Vagina (tissue), 2 donors: ENCODE data around the gene TMEM220. TPM values are rescaled to one million over a fixed set of nuclear protein-coding genes. Genes with fewer than 3 reads are reported as not detected.
A peak's percentile ranks its signal among the peaks of the same experiment; 100 is the strongest.
"Not testable (repeated sequence)": the region's sequence is repeated elsewhere in the genome, so short reads cannot be mapped to it uniquely, and the experiment has no call there.

Source experiments
- DNase-seq, 2 donors: peaks; one replicate each; pipeline ENCODE4 v3.0.0-alpha.2; 2017; ENCODE audit errors: extremely low spot score in 2 of 2
- H3K27ac ChIP-seq: fragments of 200-600 bp; sonication (generic); one replicate; pipeline ENCODE4 v1.5.1; 2019
- H3K27me3 ChIP-seq: fragments of 200-600 bp; sonication (generic); one replicate; pipeline ENCODE4 v1.5.1; 2019
- H3K36me3 ChIP-seq, 2 donors: fragments of 200-600 bp; sonication (generic); one replicate each; pipeline ENCODE4 v1.5.1; 2017 to 2019
- H3K4me1 ChIP-seq: fragments of 200-600 bp; sonication (generic); one replicate; pipeline ENCODE4 v1.5.1; 2019
- H3K4me3 ChIP-seq, 2 donors: fragments of 200-600 bp; sonication (generic); 1 replicate in 1 of 2; 2 replicates in 1 of 2; pipeline ENCODE4 v1.5.1; 2016 to 2019
- H3K9me3 ChIP-seq: fragments of 200-600 bp; sonication (generic); one replicate; pipeline ENCODE4 v1.5.1; 2019
- CTCF ChIP-seq, 3 experiments: fragments of 450-650 bp in 2 of 3; fragments of 200-600 bp in 1 of 3; sonication (generic) in 1 of 3; IDR thresholded peaks; one replicate each; pipeline ENCODE4 v1.5.1; 2017 to 2019; ENCODE audit warnings: antibody characterized with exemption in 3 of 3, mild to moderate bottlenecking in 2 of 3, moderate library complexity in 2 of 3
- POLR2A ChIP-seq, 2 donors: fragments of 450-650 bp; IDR thresholded peaks; one replicate each; pipeline ENCODE4 v1.6.1; 2017; ENCODE audit warnings: antibody characterized with exemption in 2 of 2, mild to moderate bottlenecking in 2 of 2, moderate library complexity in 2 of 2
- POLR2AphosphoS5 ChIP-seq, 2 donors: sonication (generic); formaldehyde crosslinking; IDR thresholded peaks; one replicate each; pipeline ENCODE4 v1.9.0; 2017; ENCODE audit warnings: antibody characterized with exemption in 2 of 2, mild to moderate bottlenecking in 2 of 2, low read depth in 1 of 2; ENCODE audit not compliant: insufficient read depth in 1 of 2
- intact Hi-C: fragments of 100-400 bp; cut with DNase I; formaldehyde crosslinking; loops from one replicate; pipeline ENCODE4 v1.15.1; 2023
- total RNA-seq: library from RNA; depleted of rRNA; stranded (reverse); fragments of >200 nt; gene quantifications from one replicate; pipeline ENCODE4 v1.2.3, GENCODE V29; 2016

The TMEM220 gene
- total RNA-seq, 1 donor from 2014 or later, result 10.3 TPM

- H3K4me1 ChIP-seq, result peaks cover 26% of the 10 kb centered on the region
- H3K27me3 ChIP-seq, result no peaks in the 10 kb centered on the region
- peaks cover 0 to 11% of the 10 kb centered on the region in 2 donors for H3K36me3 ChIP-seq
- TF ChIP-seq CTCF (IDR thresholded peaks at IDR 0.05) (peak in 2 of 3 experiments; percentile 25 to 63), POLR2AphosphoS5 (IDR thresholded peaks at IDR 0.05; ENCODE audit: insufficient read depth in 1 of 2, low read depth in 1 of 2) (peak; percentile 93), POLR2A (IDR thresholded peaks at IDR 0.05) (peak in 1 of 2 donors; percentile 82)
- peak within 1 kb of the TSS; percentile 96 for H3K27ac ChIP-seq
- intact Hi-C loops, result no loop called here
- peak in 1 of 2 donors; percentile 93 for DNase-seq
- H3K9me3 ChIP-seq, result no peaks in the 10 kb centered on the region
- peak within 1 kb of the TSS; percentile 69 to 86 for H3K4me3 ChIP-seq
Observed at GRCh38 chr17:10697092-10698081, 32.4 kb downstream of the TMEM220 start, which contains the start of the genes ADPRM and SCO1. Gene ADPRM, plus strand, starts transcription at chr17:10697594. Its CDS starts 7,333 bp downstream, at chr17:10704927. Gene SCO1, minus strand, starts transcription at chr17:10697533. Its CDS starts 26 bp downstream, at chr17:10697507.

- H3K27ac ChIP-seq, H3K27me3 ChIP-seq, DNase-seq, H3K9me3 ChIP-seq, intact Hi-C loops: not testable (repeated sequence)
- Histone ChIP-seq H3K4me3 (peak overlapping the region in 1 of 2 donors; percentile 86), H3K36me3 (peaks cover 0 to 15% of the 10 kb centered on the region in 2 donors), H3K4me1 (peaks cover 25% of the 10 kb centered on the region)
Observed at GRCh38 chr17:10695875-10696407, 33.9 kb downstream of the TMEM220 start.

- Histone ChIP-seq H3K27me3 (no peaks in the 10 kb centered on the region), H3K4me1 (no peaks in the 10 kb centered on the region), H3K9me3 (no peaks in the 10 kb centered on the region), H3K4me3 (no peak overlapping the region), H3K36me3 (peaks cover 0 to 43% of the 10 kb centered on the region in 2 donors), H3K27ac (no peak overlapping the region)
- intact Hi-C loops, result no loop called here
- TF ChIP-seq CTCF (IDR thresholded peaks at IDR 0.05) (no peak), POLR2AphosphoS5 (IDR thresholded peaks at IDR 0.05; ENCODE audit: insufficient read depth in 1 of 2, low read depth in 1 of 2) (no peak), POLR2A (IDR thresholded peaks at IDR 0.05) (no peak)
- DNase-seq, result no peak
Observed at GRCh38 chr17:10687499-10687898, 42.3 kb downstream of the TMEM220 start.

GRCh38 chr17:10683853-10684252, 46.0 kb downstream of the TMEM220 start:
- no peak for DNase-seq
- no peak for TF ChIP-seq POLR2AphosphoS5 (IDR thresholded peaks at IDR 0.05; ENCODE audit: insufficient read depth in 1 of 2, low read depth in 1 of 2)
- no peak for TF ChIP-seq POLR2A (IDR thresholded peaks at IDR 0.05)
- no peak for TF ChIP-seq CTCF (IDR thresholded peaks at IDR 0.05)
- Histone ChIP-seq H3K4me3 (no peak overlapping the region), H3K27ac (no peak overlapping the region), H3K36me3 (peaks cover 0 to 51% of the 10 kb centered on the region in 2 donors), H3K4me1 (no peaks in the 10 kb centered on the region), H3K9me3 (no peaks in the 10 kb centered on the region), H3K27me3 (no peaks in the 10 kb centered on the region)
- intact Hi-C loops, result no loop called here

- intact Hi-C loops, result no loop called here
- no peaks in the 10 kb centered on the region for H3K27me3 ChIP-seq
- DNase-seq, result no peak
- no peak for TF ChIP-seq POLR2A (IDR thresholded peaks at IDR 0.05)
- no peak for TF ChIP-seq POLR2AphosphoS5 (IDR thresholded peaks at IDR 0.05; ENCODE audit: insufficient read depth in 1 of 2, low read depth in 1 of 2)
- TF ChIP-seq CTCF (IDR thresholded peaks at IDR 0.05), result no peak
- peaks cover 0 to 47% of the 10 kb centered on the region in 2 donors for H3K36me3 ChIP-seq
- H3K4me3 ChIP-seq, result no peak overlapping the region
- peak overlapping the region; percentile 7 for H3K27ac ChIP-seq
- H3K9me3 ChIP-seq, result no peaks in the 10 kb centered on the region
- no peaks in the 10 kb centered on the region for H3K4me1 ChIP-seq
Observed at GRCh38 chr17:10681866-10682446, 47.9 kb downstream of the TMEM220 start.
